ENCODE results near the gene EXD3.
"Not testable (repeated sequence)": the region's sequence is repeated elsewhere in the genome, so short reads cannot be mapped to it uniquely, and the experiment has no call there.

Gene EXD3

GRCh38 chr9:137459601-137460362 is 36.8 kb upstream of the EXD3 start:
- no peak for DNase-seq (ENCODE audit: extremely low read depth in 1 of 2, low read depth in 1 of 2)

DNA sequence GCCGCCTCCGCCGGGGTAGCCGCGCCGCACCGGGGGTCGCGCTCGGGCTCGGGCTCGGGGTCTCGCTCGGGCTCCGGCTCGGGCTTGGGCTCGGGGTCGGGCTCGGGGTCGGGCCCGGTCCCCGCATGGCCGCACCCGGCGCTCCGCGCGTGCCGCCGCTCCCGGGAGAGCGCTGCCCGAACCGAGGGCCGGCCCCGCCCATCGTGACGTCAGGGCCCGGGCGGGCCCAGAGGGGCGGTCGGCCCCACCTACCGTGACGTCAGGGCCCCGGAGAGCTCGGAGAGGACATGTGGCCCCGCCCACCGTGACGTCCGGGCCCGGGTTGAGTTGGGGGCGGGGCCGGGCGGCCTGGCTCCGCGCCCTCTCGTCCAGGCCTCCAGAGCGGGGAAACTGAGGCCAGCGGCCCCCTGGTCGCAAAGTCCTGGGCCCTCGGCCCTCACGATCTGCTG is 36.2 kb upstream of the EXD3 start, which contains the start of gene NSMF:
Gene NSMF (minus strand): TSS at position 183 of the 449 bp plus-strand sequence. CDS start 232 bp downstream, outside the sequence.
- DNase-seq (ENCODE audit: extremely low read depth in 1 of 2, low read depth in 1 of 2): peak; percentile 79 to 95

DNA sequence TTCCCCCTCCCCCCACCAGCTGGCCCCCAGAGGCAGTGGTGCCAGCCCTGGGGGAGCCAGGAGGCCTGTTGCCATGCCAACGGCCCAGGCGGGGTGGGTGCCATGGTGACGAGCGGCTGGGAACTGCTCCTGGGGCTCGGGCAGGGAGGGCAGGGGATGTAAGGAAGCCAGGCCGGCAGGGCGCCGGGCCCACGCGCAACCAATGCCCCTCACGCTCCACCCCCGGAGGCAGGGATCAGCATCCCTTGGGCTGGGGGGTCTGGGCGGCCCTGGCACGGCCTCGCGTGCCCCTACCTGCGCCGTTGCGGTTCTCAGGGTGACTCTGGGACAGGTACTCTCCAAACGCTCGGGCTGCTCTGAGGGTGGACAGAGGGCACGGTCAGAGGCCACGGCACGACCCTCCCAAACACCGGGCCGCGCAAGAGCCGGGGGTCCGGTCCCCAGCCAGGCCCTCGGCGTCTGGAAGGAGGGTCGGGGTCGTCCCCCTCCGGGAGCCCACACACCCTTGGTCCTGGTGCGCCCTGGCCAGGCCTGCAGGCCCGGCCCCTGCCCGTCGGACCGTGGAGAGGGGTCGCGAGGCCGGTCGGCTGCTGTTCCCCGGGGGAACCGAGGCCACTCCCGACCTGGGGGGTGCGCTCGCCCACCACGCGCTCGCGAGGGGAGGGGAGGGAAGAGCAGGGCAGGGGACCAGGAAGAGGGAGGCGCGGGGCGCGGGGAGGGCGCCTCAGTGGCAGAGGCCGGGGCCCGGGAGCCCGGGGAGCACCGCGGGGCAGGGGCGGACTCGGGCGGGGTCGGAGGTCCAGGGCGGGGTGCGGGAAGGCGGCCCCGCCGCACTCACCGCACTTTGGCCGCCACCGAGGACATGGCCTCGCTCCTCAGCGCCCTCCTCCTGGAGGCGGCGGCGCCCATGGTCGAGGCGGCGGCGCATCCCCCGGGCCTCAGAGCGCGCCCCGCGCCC is 35.5 kb upstream of the EXD3 start:
- no peak for DNase-seq (ENCODE audit: extremely low read depth in 1 of 2, low read depth in 1 of 2)

DNA sequence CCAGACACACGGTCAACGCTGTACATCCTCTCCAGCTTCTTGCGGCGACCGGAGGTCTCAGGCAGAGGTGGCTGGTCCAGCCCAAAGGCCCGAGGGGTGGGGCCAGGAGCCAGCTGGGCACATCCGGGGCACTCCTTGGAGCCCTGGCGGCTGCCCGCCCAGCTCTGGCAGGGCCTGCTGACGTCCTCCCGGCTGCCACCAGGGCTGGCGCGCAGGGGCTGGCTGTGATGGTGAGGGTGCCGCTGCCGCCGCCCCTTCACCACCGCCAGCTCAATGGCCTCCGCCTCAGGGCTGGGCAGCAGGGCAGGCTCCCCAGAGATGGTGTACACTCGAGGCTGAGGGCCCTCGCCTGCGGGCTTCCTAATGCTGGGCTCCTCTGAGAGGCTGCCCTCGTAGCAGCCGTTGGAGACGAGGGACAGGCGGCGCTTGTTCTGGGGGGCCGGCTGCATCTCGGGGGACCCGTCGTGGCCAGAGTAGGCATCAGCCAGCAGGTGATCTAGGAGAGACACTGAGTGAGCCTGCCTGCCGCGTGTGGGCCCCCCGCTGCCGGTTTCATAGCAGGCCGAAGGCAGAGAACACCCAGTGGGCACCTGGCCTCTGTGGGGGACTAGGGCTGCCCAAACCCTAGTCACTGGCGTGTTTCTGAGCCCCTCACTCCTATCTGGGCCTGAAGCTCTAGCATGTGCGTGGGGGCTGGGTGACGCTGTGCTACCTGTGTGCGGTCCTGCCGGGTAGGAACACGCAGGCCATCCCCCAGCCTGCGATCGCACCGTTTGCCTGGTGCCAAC is 34.6 kb upstream of the EXD3 start:
- DNase-seq (ENCODE audit: extremely low read depth in 1 of 2, low read depth in 1 of 2): no peak

- no peak for DNase-seq (ENCODE audit: extremely low read depth in 1 of 2, low read depth in 1 of 2)
Observed at GRCh38 chr9:137456864-137457405, 34.0 kb upstream of the EXD3 start.

DNA sequence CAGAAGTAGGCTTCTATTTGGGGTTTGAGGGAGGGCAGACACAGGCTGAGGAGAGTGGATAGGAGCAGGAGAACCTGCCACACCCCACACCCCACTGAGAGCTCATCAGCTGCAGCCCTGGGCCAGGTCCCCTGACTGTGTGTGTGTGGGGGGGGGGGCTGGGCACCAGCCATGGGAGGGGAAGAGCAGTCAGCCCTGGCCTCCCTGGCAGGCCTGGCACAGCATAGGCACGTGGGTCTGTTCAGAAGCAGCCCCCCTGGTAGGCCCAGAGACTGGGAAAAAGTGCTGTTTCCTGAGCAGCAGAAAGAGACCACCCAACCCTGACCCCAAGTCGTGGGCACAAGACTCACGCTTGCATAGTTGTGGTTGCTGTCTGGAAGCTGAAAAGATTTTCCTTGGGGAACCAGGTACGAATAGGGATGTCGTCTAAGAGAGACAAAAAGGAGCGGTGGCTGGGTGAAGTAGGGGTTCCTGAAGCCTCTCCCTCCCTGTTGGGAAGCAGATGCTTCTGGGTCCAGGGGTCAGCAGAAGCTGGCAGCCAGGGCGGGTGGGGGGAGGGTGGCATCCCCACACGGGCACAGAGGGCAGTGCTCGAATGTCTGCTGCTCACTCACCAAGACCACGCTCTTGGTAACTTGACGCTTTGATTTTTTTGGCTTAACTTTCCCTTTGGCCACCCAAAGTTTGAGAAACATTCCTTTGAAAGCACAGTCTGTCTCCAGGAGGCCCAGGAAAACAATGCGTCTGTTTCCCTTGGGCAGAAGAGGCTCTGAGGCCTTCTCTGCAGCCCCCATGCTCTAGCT is 33.3 kb upstream of the EXD3 start:
- no peak for DNase-seq (ENCODE audit: extremely low read depth in 1 of 2, low read depth in 1 of 2)

DNA sequence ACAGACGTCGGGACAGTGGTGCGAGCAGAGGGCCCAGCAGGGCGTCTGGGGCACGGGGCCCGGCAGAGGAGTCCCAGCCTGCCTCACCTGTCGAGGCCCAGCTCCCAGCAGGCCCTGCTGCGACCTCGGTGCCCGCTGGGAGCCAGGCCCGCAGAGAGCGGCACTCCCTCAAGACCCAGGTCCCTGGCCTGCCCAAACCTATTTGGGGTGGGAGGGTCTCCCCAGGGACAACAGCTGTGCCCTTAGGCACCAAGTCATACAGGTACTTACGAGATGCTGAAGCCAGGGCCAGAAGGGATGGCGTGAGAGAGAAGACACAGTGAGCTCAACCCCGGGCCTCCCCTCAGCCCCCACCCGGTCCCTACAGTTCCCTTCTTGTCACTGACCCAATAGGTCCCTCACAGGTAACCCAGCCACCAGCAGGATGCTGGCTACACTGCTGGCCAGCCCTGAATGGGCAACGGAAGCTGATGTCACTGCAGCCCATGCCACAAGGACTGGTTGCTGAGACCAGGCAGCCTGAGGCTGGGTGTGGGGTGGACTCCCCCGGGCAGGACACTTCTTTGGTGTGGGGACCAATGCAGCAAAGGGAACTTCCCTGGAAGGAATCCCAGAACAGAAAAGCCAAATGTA is 32.5 kb upstream of the EXD3 start:
- DNase-seq (ENCODE audit: extremely low read depth in 1 of 2, low read depth in 1 of 2): no peak

- DNase-seq (ENCODE audit: extremely low read depth in 1 of 2, low read depth in 1 of 2): no peak
Observed at GRCh38 chr9:137454597-137455358, 31.8 kb upstream of the EXD3 start.

- DNase-seq (ENCODE audit: extremely low read depth in 1 of 2, low read depth in 1 of 2): no peak
Observed at GRCh38 chr9:137454145-137454596, 31.2 kb upstream of the EXD3 start.

DNA sequence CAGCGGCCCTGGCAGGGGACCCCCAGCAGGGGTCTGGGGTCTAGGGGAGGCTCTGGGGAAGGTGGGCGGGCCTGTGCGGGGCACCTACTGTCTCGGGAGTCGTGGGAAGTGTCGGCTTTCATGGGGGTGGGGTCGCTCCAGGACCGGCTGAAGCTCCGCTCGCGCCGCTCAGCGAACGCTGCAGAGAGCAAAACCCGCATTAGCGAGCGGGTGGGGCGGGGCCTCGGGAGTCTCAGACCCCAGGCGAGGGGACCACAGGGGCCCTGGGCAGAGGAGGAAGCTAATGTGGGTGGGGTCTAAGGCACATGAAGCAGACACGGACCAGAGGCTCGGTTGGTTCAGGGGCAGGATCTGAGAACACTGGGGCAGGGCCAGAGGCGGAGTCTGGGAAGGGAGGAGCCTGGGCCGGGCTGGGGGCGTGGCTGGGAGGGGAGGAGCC is 30.7 kb upstream of the EXD3 start:
- DNase-seq (ENCODE audit: extremely low read depth in 1 of 2, low read depth in 1 of 2): no peak

- no peak for DNase-seq (ENCODE audit: extremely low read depth in 1 of 2, low read depth in 1 of 2)
Observed at GRCh38 chr9:137452761-137453642, 30.0 kb upstream of the EXD3 start.

GRCh38 chr9:137452006-137452760 is 29.2 kb upstream of the EXD3 start:
- no peak for DNase-seq (ENCODE audit: extremely low read depth in 1 of 2, low read depth in 1 of 2)

- DNase-seq (ENCODE audit: extremely low read depth in 1 of 2, low read depth in 1 of 2): not testable (repeated sequence)
Observed at GRCh38 chr9:137451264-137452005, 28.5 kb upstream of the EXD3 start.

DNA sequence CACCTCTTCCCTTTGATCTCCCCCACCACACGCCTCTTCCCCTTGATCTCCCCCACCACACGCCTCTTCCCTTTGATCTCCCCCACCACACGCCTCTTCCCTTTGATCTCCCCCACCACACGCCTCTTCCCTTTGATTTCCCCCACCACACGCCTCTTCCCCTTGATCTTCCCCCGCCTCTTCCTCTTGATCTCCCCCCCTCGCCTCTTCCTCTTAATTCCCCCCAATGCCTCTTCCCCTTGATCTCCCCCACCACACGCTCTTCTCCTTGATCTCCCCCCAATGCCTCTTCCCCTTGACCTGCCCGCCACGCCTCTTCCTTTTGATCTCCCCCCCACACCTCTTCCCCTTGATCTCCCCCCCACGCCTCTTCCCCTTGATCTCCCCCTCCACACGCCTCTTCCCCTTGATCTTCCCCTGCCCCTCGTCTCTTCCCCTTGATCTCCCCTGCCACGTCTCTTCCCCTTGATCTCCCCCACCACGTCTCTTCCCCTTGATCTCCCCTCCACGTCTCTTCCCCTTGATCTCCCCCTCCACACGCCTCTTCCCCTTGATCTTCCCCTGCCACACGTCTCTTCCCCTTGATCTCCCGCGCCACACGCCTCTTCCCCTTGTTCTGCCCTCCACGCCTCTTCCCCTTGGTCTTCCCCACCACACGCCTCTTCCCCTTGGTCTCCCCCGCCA is 27.7 kb upstream of the EXD3 start:
- DNase-seq (ENCODE audit: extremely low read depth in 1 of 2, low read depth in 1 of 2): peak in 1 of 2 donors; percentile 49

DNA sequence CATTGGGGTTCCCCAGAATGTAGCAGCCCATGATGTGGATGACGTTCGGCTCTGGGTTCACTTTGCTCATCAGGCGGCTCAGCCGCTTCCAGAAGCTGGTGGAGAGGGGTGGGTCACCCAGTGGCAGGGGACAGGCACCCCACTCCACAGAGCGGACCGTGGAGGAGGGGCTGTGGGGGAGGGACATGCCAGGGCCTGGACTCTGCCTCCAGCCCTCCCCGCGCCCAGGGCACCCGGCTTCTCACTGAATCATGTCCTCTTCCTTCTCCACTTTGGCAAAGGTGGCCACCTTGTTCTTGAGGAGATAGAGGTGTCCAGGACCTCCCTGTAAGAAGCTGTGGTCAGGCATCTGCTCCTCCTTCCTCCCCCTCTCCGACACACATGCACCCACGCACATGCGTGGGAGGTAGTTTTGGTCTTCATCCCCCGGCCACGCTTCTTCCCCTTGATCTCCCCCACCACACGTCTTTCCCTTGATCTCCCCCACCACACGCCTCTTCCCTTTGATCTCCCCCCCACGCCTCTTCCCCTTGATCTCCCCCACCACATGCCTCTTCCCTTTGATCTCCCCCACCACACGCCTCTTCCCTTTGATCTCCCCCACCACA is 27.1 kb upstream of the EXD3 start:
- no peak for DNase-seq (ENCODE audit: extremely low read depth in 1 of 2, low read depth in 1 of 2)

All from activated CD8-positive, alpha-beta memory T cell treated with anti-CD3 and anti-CD28 coated beads for 1 hour (primary cell).